ENCODE results near the gene RSF1.

The RSF1 gene

GRCh38 chr11:77801477-77801876 lies 19.0 kb downstream of the RSF1 start:
- no peak for DNase-seq (ENCODE audit: low spot score)

DNA sequence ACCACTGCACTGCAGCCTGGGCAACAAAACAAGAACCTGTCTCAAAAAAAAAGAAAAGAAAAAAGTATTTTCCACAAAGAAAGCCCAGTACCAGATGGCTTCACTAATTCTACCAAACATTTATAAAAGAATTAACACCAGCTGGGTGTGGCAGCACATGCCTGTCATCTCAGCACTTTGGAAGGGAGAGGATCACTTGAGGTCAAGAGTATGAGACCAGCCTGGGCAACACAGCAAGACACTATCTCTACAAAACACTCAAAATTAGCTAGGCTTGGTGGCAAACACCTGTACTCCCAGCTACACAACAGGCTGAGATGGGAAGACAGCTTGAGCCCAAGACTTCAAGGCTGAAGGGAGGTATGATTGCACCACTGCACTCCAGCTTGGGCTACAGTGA lies 20.1 kb downstream of the RSF1 start:
- no peak for DNase-seq (ENCODE audit: low spot score)

- DNase-seq (ENCODE audit: low spot score), result no peak
These were observed 21.2 kb downstream of the RSF1 start for GRCh38 chr11:77799338-77799737.

GRCh38 chr11:77793972-77794371 lies 26.6 kb downstream of the RSF1 start:
- no peak for DNase-seq (ENCODE audit: low spot score)

GRCh38 chr11:77791301-77791700 lies 29.2 kb downstream of the RSF1 start:
- no peak for DNase-seq (ENCODE audit: low spot score)

DNA sequence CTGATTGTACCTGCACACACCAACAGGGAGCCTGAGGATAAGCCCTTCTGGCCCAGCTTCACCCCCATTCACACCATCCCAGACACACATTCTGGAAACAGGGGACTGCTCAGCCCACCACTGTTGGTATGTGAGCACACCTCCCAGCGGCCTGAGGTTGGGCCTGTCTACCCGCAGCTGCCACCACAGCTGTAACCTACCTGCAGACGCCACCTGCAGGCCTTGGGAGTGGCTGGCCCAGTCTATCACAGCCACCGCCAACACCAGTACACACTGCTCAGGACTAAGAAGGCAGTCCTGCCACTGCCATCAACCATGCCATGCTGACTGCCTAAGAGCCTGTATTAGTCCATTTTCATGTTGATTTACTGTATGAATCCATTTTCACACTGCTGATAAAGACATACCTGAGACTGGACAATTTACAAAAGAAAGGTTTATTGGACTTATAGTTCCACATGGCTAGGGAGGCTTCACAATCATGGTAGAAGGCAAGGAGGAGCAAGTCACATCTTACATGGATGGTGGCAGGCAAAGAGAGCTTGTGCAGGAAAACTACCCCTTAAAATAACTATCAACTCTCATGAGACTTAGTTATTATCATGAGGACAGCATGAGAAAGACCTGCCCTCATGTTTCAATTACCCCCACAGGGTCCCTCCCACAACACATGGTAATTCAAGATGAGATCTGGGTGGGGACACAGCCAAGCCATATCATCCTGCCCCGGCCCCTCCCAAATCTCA lies 30.6 kb downstream of the RSF1 start:
- no peak for DNase-seq (ENCODE audit: low spot score)

DNA sequence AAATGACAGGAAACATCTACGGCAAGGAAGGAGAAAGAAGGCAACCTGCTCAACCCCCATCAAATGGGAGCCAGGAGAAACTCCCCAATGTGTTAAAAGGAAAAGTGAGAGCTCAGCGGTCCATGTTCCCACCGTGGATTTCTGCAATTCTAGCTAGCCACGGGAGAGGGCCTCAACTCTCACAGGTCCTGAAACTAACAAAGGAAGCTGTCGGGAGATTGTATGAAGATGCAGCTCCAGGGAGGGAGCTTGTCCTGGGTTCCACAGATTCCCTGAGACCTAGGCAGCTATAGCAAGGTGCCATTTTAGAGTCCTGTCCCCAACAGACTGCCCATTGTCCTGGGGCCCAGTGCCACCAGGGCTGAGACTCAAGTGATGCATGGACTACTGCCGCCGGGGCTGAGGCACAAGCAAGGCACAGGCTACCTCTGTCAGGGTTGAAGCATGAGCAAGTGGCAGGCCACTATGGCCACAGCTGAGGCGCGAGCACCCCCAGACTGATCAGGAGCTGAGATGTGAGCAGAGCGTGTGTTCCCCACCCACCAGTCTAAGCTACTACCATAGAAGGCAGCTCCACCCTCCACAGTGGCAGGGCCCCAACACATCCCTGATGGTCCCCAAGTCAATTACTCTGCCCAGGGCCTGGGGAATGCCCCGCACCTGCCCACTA lies 31.3 kb downstream of the RSF1 start:
- no peak for DNase-seq (ENCODE audit: low spot score)

- no peak for DNase-seq (ENCODE audit: low spot score)
These were observed 36.0 kb downstream of the RSF1 start for GRCh38 chr11:77784572-77784971.

GRCh38 chr11:77783025-77783424 lies 37.5 kb downstream of the RSF1 start:
- no peak for DNase-seq (ENCODE audit: low spot score)

DNA sequence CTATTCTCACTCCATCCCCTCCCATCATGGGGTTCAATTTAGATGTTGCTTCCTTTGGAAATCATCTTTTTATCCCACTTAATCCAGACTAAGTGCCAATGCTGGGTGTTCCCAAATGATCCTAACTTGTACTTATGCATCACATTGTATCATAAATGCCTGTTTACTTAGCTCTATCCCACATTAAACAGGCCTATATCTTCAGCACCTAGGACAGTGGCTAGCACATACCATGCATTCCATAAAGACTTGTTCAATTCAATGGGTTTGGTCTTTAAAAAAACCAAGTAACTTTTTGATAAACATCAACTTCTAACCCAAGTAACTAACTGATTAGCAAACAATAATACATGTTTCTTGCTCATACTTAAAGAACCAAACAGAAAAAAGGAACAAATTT lies 40.6 kb downstream of the RSF1 start:
- DNase-seq (ENCODE audit: low spot score), result no peak

GRCh38 chr11:77778549-77778948 lies 42.0 kb downstream of the RSF1 start:
- DNase-seq (ENCODE audit: low spot score), result no peak

DNA sequence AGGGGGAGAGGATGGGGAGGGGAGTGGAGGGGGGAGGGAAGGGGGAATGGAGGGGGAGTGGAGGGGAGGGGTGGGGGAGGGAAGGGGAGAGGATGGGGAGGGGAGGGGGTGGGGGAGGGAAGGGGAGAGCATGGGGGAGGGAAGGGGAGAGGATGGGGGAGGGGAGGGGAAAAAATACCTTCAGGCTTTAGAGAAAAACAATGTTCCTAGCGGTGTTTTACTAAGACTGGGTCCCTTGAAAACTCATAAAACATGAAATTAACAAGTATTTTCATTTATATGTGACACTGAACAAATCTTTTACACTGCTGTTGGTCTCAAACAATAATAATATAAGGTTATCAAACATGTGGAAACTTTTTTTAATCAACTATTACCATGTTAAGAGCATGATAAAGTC lies 42.4 kb downstream of the RSF1 start:
- no peak for DNase-seq (ENCODE audit: low spot score)

GRCh38 chr11:77776455-77776854 lies 44.1 kb downstream of the RSF1 start:
- no peak for DNase-seq (ENCODE audit: low spot score)

DNA sequence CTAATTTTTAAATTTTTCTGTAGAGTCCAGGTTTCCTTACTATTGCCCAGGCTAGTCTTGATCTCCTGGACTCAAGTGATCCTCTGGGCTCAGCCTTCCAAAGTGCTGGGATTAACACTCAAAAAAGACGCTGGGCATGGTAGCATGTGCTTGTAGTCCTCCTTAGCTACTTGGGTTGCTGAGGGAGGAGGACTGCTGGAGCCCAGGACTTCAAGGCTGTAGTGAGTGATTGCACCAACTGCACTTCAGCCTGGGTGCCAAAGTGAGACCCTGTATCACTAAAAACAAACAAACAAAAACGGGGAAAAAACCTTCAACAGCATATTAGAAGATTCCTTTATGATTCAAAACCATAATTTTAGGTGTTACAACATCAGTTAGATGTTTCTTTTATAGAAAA lies 44.6 kb downstream of the RSF1 start:
- DNase-seq (ENCODE audit: low spot score), result no peak

DNA sequence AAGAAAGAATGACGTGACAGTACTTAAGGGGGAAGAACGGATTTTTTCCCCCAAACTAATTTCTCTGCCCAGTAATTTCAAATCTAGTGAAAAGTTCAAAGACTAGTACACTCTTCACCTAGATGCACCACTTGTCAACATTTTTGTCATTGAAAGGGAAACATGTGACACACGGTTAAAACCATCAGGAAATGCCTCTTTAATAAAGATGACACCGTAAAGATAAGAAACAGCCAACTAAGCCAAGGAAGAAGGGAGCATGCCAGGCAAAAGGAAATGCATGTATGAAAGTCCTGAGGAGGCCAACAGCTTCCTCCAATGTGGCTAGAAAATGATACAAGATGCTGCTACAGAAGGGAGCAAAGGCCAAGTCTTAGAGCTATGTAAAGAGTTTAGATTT lies 49.4 kb downstream of the RSF1 start:
- no peak for DNase-seq (ENCODE audit: low spot score)

DNA sequence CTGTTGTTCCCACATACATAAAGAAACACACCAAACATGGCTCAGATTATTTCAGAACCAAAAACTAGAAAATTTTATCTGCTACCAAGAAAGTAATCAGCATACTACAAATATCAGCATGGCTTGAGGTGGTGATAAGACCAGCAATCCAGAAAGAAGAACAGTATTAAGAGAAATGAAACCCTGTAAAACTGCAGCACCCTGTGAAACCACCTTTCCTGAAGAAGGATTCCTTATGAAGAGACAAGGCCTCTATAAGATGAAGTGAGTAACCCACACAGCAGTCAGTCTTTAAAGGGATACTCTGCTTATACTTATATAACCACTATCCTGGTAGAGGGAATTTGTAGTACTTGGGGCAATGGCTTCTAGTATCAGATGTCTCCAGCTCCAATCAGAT lies 49.9 kb downstream of the RSF1 start:
- DNase-seq (ENCODE audit: low spot score), result no peak

DNA sequence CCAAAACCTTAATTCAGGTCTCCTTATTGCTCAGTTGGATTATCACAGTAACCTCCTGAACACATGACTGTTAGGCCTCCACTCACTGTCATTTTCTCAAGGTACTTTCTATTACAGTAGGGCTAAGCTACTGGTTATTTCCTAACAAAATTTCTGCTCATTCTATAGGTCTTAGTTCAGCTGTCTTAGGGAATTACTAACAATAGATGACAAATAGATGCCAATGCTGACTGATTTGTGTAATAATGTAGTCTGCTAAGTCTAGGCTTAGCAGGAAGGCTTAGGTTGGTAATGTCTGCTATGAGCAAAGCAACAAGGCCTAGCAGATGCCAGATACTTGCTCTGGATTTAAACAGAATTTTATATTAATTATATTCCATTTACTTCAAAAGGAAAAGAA lies 58.1 kb downstream of the RSF1 start:
- DNase-seq (ENCODE audit: low spot score), result no peak

DNA sequence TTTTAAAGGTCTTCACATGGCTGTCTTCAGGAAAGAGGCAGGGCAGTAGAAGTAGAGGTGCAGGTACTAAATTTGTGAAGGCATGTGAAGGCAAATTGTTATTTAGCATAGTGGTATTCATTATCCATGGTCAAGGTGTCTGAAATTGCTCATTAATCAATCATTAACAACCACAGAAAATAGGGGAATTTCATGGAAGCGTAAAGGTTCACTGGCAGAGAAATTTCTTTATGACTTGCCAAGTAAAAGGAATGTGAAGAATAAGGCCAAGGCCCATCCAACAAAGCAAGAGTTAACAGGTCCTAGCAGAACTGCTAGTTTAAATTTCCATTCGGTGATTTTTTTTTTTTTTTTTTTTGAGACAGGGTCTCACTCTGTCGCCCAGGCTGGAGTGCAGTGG lies 59.0 kb downstream of the RSF1 start:
- DNase-seq (ENCODE audit: low spot score), result no peak

DNA sequence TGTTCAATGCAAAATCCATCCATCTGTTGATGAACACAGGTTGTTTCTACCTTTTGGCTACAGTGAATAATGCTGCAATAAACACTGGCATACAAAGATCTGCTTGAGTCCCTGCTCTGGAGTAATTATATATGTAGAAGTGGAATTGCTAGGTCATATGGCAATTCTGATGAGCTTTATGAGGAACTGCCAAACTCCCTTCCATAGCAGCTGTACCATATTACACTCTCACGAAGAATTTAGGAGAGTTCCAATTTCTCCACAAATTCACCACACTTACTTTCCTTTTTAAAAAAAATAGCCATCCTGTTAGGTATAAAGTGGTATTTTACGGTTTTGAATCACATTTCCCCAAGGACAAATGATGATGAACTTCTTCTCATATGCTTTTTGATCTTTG lies 62.2 kb downstream of the RSF1 start:
- no peak for DNase-seq (ENCODE audit: low spot score)

- no peak for DNase-seq (ENCODE audit: low spot score)
These were observed 67.3 kb downstream of the RSF1 start for GRCh38 chr11:77753230-77753629.

GRCh38 chr11:77752516-77752915 lies 68.0 kb downstream of the RSF1 start:
- no peak for DNase-seq (ENCODE audit: low spot score)

DNA sequence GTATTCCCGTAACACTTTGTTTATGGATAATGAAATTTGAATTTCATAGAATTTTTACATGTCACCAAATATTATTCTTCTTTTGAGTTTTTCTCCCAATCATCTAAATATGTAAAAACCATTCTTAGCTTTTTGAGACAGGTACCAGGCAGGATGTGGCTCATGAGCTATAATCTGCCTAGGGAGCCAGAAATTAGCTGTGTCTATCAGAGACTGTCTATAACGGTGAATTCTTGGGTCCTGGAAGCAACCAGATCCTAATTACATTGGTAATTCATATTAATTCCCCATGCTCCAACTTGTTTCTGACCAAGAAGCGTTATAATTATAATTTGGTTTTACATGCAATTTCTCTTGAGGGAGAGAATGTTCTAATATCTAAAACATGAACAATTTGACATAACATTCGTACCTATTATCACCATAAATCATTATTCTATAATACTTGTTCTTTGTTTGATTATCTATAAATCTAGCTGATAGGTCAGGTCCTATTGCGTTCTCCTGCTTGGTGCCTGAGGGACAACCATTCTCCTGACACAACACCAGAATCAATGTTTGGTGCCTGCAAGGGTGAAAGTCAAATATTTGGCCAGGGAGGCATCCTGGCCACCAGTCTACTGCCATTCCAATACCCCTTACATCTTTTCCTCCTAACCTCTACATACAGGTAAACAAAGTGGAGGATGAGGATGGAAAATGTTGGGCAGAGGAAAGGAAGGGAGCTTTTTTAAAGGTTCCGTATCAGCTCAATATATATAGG lies 69.9 kb downstream of the RSF1 start:
- no peak for DNase-seq (ENCODE audit: low spot score)

DNA sequence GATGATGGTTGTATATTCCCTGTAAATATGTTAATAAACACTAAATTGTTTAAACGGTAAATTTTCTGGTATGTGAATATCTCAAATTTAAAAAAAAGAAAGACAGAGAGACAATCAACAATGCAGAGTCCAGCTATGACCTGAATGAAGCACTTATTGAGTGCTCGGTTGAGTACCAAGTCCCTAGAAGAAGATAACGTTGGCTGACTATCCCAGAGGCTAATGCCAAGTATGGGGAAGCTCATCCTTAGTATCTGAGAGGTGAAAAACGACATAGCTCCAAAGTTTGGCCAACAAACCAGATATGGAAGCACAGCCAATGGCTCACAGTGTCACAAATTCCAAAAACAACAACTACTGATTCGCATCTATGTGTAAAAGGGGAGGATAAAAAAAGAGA lies 71.3 kb downstream of the RSF1 start:
- no peak for DNase-seq (ENCODE audit: low spot score)
